Nephron (organoid): ENCODE data around the gene GJE1.

Experiments used
- H3K27ac Mint-ChIP-seq, 3 experiments: 2 replicates each; pipeline ENCODE4 v1.8.0; 2020; ENCODE audit warnings: mixed read lengths in 3 of 3, mild to moderate bottlenecking in 2 of 3, moderate library complexity in 1 of 3
- H3K27me3 Mint-ChIP-seq: 2 replicates; pipeline ENCODE4 v1.8.0; 2021; ENCODE audit warnings: low read depth, mild to moderate bottlenecking, moderate library complexity, mixed read lengths
- H3K36me3 Mint-ChIP-seq: 2 replicates; pipeline ENCODE4 v1.8.0; 2020; ENCODE audit warnings: low read depth, mixed read lengths
- H3K4me1 Mint-ChIP-seq: 2 replicates; pipeline ENCODE4 v1.8.0; 2020; ENCODE audit warnings: mixed read lengths
- H3K4me3 Mint-ChIP-seq, 3 experiments: 2 replicates each; pipeline ENCODE4 v1.8.0; 2020; ENCODE audit warnings: mild to moderate bottlenecking in 3 of 3, mixed read lengths in 3 of 3, moderate library complexity in 2 of 3
- H3K9me3 Mint-ChIP-seq: 2 replicates; pipeline ENCODE4 v1.8.0; 2020; ENCODE audit warnings: mixed read lengths
- TF ChIP-seq, protein P1 (sequence below), 3 experiments: fragments of 200-600 bp; sonication (generic); IDR thresholded peaks; one replicate each; pipeline ENCODE4 v1.5.0; 2021; ENCODE audit warnings: antibody characterized with exemption in 3 of 3; ENCODE audit not compliant: unreplicated experiment in 3 of 3

Gene GJE1

DNA sequence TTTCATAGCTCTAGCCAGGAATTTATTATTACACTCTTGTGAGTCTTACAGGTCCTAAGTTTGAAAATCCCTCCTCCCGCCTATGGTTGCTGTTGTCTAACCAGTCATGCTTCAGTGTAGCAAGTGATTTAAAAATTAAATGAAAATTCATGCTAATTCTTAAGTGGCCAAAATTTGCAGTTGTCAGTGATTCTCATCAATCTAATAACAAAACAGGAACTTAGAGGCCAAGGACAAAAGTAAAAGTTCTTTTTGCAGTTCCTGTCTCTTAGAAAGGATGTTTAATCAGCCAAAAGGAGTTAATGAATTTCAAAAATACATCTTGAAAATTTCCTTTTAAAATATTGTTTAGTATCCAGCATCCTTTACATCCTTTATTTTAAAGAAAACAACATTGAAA, 50.6 kb downstream of the GJE1 start:
- H3K4me3 Mint-ChIP-seq = no peak overlapping the region
- no peaks in the 10 kb centered on the region for H3K9me3 Mint-ChIP-seq
- peaks cover 18% of the 10 kb centered on the region for H3K4me1 Mint-ChIP-seq
- no peaks in the 10 kb centered on the region for H3K27me3 Mint-ChIP-seq
- no peak overlapping the region for H3K27ac Mint-ChIP-seq
- peaks cover 20% of the 10 kb centered on the region for H3K36me3 Mint-ChIP-seq
- TF ChIP-seq, protein P1, sequence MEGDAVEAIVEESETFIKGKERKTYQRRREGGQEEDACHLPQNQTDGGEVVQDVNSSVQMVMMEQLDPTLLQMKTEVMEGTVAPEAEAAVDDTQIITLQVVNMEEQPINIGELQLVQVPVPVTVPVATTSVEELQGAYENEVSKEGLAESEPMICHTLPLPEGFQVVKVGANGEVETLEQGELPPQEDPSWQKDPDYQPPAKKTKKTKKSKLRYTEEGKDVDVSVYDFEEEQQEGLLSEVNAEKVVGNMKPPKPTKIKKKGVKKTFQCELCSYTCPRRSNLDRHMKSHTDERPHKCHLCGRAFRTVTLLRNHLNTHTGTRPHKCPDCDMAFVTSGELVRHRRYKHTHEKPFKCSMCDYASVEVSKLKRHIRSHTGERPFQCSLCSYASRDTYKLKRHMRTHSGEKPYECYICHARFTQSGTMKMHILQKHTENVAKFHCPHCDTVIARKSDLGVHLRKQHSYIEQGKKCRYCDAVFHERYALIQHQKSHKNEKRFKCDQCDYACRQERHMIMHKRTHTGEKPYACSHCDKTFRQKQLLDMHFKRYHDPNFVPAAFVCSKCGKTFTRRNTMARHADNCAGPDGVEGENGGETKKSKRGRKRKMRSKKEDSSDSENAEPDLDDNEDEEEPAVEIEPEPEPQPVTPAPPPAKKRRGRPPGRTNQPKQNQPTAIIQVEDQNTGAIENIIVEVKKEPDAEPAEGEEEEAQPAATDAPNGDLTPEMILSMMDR (IDR thresholded peaks at IDR 0.05; ENCODE audit: unreplicated experiment in 3 of 3) = no peak

DNA sequence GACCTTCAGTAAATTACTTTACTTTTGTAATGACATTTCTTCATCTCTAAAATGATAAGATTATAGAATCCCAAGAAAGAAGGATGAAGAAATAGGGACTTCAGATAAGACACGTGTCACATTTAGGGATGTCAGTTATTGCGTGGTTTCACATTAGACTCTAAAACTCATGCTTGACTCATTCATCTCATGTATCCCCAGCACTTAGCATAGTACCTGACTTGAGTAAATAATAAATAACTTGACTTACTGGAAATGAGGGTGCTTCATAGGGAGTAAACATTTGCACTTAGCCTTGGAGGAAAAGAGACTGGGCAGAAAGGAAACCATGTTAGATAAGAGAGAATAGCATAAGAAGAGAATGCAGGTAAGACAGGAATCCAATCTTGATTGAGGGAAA, 51.6 kb downstream of the GJE1 start:
- Mint-ChIP-seq H3K4me3 (no peak overlapping the region), H3K27ac (no peak overlapping the region), H3K27me3 (no peaks in the 10 kb centered on the region), H3K9me3 (no peaks in the 10 kb centered on the region), H3K4me1 (peaks cover 18% of the 10 kb centered on the region), H3K36me3 (peaks cover 16% of the 10 kb centered on the region)
- TF ChIP-seq, protein P1 (IDR thresholded peaks at IDR 0.05; ENCODE audit: unreplicated experiment in 3 of 3) = no peak
